Endothelial cell of umbilical vein (primary cell): ENCODE measurements around the gene MTFP1. TPM values are rescaled to one million over a fixed set of nuclear protein-coding genes. Genes with fewer than 3 reads are reported as not detected.

Source experiments
- BruUV-seq: library from RNA; stranded (reverse); fragments of 400-500 nt; replicated peaks from 2 replicates; lab custom pipeline; 2021; lab: Mats Ljungman, UMichigan
- CTCF ChIA-PET: fragments of 300-600, 350-600 bp; sonication (Branson Sonifier 250); formaldehyde crosslinking; loops from one replicate; lab custom pipeline; 2021; ENCODE audit warnings: antibody characterized with exemption, inconsistent platforms; lab: Charles Lee
- POLR2A ChIA-PET: fragments of 300-600, 350-600 bp; sonication (Branson Sonifier 250); formaldehyde crosslinking; loops from one replicate; lab custom pipeline; 2021; ENCODE audit warnings: antibody characterized with exemption, inconsistent platforms; lab: Charles Lee
- DNase-seq: peaks from one replicate; pipeline ENCODE4 v3.0.0-alpha.2; 2011; ENCODE audit warnings: low read depth, low spot score
- FAIRE-seq: peaks from 2 replicates; lab custom pipeline; 2011; peaks lifted over from hg19 to GRCh38; lab: Jason Lieb, UNC
- H2AFZ ChIP-seq: 2 replicates; pipeline ENCODE4 v1.6.0; 2012; ENCODE audit warnings: low read depth, low read length, control low read depth, inconsistent platforms
- H3K27ac ChIP-seq: 2 replicates; pipeline ENCODE4 v1.5.1; 2011; ENCODE audit warnings: low read depth, mild to moderate bottlenecking, control low read depth, low read length, moderate library complexity; ENCODE audit not compliant: insufficient read depth
- H3K27me3 ChIP-seq, 2 experiments: 2 replicates each; pipeline versions ENCODE4 v1.6.0 to v1.6.1; 2011; ENCODE audit warnings: low read length in 2 of 2, mixed read lengths in 1 of 2; ENCODE audit not compliant: control insufficient read depth in 2 of 2, insufficient read depth in 2 of 2
- H3K36me3 ChIP-seq, 2 experiments: 2 replicates in 1 of 2; 3 replicates in 1 of 2; pipeline ENCODE4 v1.5.1; 2011; ENCODE audit warnings: low read length in 2 of 2, mild to moderate bottlenecking in 1 of 2, moderate library complexity in 1 of 2; ENCODE audit not compliant: control insufficient read depth in 2 of 2, insufficient read depth in 2 of 2; ENCODE audit errors: extremely low read depth in 1 of 2
- H3K4me1 ChIP-seq: 3 replicates; pipeline ENCODE4 v1.5.1; 2011; ENCODE audit warnings: mild to moderate bottlenecking, low read length; ENCODE audit not compliant: control insufficient read depth, insufficient read depth; ENCODE audit errors: extremely low read depth
- H3K4me2 ChIP-seq: 2 replicates; pipeline ENCODE4 v1.6.1; 2011; ENCODE audit warnings: low read length, control low read depth, mixed read lengths; ENCODE audit not compliant: insufficient read depth
- H3K4me3 ChIP-seq, 3 experiments: fragments of 200-600 bp in 1 of 3; sonication (generic), shearing (Covaris generic) in 1 of 3; replicated peaks in 1 of 3; 2 replicates each; pipeline ENCODE4 v1.5.1; 2011 to 2016; ENCODE audit warnings: control low read depth in 3 of 3, low read length in 3 of 3, mild to moderate bottlenecking in 2 of 3, inconsistent platforms in 1 of 3, low read depth in 1 of 3, moderate library complexity in 1 of 3; ENCODE audit not compliant: insufficient read depth in 1 of 3
- H3K79me2 ChIP-seq: 2 replicates; pipeline ENCODE4 v1.6.0; 2012; ENCODE audit warnings: low read length, inconsistent platforms; ENCODE audit not compliant: control insufficient read depth, insufficient read depth
- H3K9ac ChIP-seq: replicated peaks from 2 replicates; pipeline ENCODE3; 2011; ENCODE audit warnings: low read length, control low read depth; ENCODE audit not compliant: insufficient read depth; ENCODE audit errors: extremely low read depth
- H3K9me1 ChIP-seq: replicated peaks from 3 replicates; pipeline ENCODE4 v1.6.0; 2011; ENCODE audit warnings: mild to moderate bottlenecking, low read length; ENCODE audit not compliant: control insufficient read depth, insufficient read depth; ENCODE audit errors: extremely low read depth
- H3K9me3 ChIP-seq: replicated peaks from 2 replicates; pipeline ENCODE4 v1.5.1; 2012; ENCODE audit warnings: low read length, inconsistent platforms; ENCODE audit not compliant: control insufficient read depth, insufficient read depth
- H4K20me1 ChIP-seq: replicated peaks from 2 replicates; pipeline ENCODE3; 2011; ENCODE audit warnings: mild to moderate bottlenecking, low read length; ENCODE audit not compliant: control insufficient read depth, insufficient read depth; ENCODE audit errors: extremely low read depth
- EZH2 ChIP-seq: IDR thresholded peaks from 2 replicates; pipeline ENCODE4 v1.6.1; 2012; ENCODE audit warnings: borderline replicate concordance, low read depth, mild to moderate bottlenecking, moderate library complexity, low read length, inconsistent platforms; ENCODE audit not compliant: severe bottlenecking
- FOS ChIP-seq: IDR thresholded peaks from 2 replicates; pipeline ENCODE4 v1.6.1; 2011; ENCODE audit warnings: mild to moderate bottlenecking, low read length, moderate library complexity, borderline replicate concordance; ENCODE audit not compliant: insufficient read depth
- GATA2 ChIP-seq: IDR thresholded peaks from 2 replicates; pipeline ENCODE4 v1.7.0; 2011; ENCODE audit warnings: low read depth, mild to moderate bottlenecking, moderate library complexity, mixed read lengths, low read length; ENCODE audit not compliant: insufficient read length, insufficient read depth
- JUN ChIP-seq: IDR thresholded peaks from 2 replicates; pipeline ENCODE4 v1.6.1; 2011; ENCODE audit warnings: borderline replicate concordance, low read depth; ENCODE audit not compliant: insufficient read length, insufficient read depth
- MYC ChIP-seq: IDR thresholded peaks from one replicate; pipeline ENCODE4 v1.6.1; 2011; ENCODE audit warnings: mild to moderate bottlenecking, low read depth, low read length
- POLR2A ChIP-seq: IDR thresholded peaks from 2 replicates; pipeline ENCODE4 v1.6.1; 2012; ENCODE audit warnings: low read depth, mild to moderate bottlenecking, control low read depth, low read length
- POLR2AphosphoS5 ChIP-seq: IDR thresholded peaks from 2 replicates; pipeline ENCODE4 v1.6.1; 2012; ENCODE audit warnings: low read depth, mild to moderate bottlenecking, control low read depth, low read length, moderate library complexity; ENCODE audit not compliant: insufficient read depth
- dilution Hi-C: fragments of 300-500 bp; cut with MboI; formaldehyde crosslinking; loops from one replicate; pipeline ENCODE4 v1.15.0; 2019; ENCODE audit warnings: low sequenced_read_pairs; ENCODE audit not compliant: extremely low pct_ligation_motif_present
- intact Hi-C: fragments of 100-400 bp; cut with micrococcal nuclease; formaldehyde crosslinking; loops from one replicate; pipeline ENCODE4 v1.10.0; 2022
- polyA plus RNA-seq, 4 experiments: library from polyadenylated mRNA; depleted of rRNA in 3 of 4; stranded (reverse) in 3 of 4; unstranded in 1 of 4; fragments of >200 nt; gene quantifications; 2 replicates each; pipeline versions ENCODE4 v1.2.1 to v1.2.3, GENCODE V29; 2011 to 2012; ENCODE audit warnings: missing spikeins in 1 of 4
- total RNA-seq: library from RNA; stranded (reverse); gene quantifications from 2 replicates; pipeline ENCODE4 v1.2.3, GENCODE V29; 2021
- TF ChIP-seq, protein P1 (sequence below): IDR thresholded peaks from 2 replicates; pipeline ENCODE4 v1.6.1; 2011; ENCODE audit not compliant: insufficient read depth, insufficient read length
- TF ChIP-seq, protein P2 (sequence below), 2 donors: IDR thresholded peaks; 1 replicate in 1 of 2; 2 replicates in 1 of 2; pipeline ENCODE4 v1.5.1; 2011; ENCODE audit warnings: low read length in 2 of 2, mild to moderate bottlenecking in 2 of 2, moderate library complexity in 2 of 2, control low read depth in 1 of 2, inconsistent platforms in 1 of 2, low read depth in 1 of 2; ENCODE audit not compliant: insufficient read depth in 1 of 2; ENCODE audit errors: extremely low read depth in 1 of 2

The MTFP1 gene
- total and polyA plus RNA-seq, 2 donors (not counting 3 experiments of a cell fraction or from before 2014, with no cell fraction given): 30.3 to 41.9 TPM

DNA sequence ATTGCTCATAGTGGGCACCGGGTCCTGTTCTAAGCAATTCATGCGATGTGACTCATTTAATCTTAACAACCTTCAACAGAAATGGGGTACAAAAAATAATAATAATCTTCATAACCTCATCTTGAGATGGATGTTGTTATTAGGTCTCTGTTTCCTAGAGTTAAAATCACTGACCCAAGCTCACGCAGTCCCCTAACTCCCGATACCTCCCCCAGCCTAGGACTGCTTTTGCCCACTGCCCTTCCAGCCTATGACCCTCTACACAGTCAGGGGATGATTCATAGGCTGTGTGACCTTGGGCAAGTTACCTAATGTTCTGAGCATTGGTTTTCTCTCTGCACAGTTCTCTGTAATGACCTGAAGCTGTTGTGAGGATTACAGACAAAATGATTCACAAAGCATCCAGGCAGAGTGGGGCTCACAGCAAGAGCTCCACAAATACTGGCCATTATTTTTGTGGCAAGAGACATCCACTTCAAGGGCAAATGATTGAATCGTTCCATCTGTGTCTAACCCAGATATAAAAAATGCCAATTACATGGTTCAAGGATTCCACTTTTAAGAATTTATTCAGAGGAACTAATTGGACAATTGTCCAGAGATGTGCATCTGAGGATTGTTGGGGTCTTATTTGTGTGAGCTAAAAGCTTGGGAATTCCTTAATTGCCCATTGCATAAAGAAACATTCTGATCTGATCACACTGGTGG lies 20.0 kb downstream of the MTFP1 start:
- Histone ChIP-seq H3K27me3 (no peaks in the 10 kb centered on the region), H4K20me1 (no peaks in the 10 kb centered on the region), H3K27ac (no peak overlapping the region), H3K9me1 (no peaks in the 10 kb centered on the region), H3K36me3 (no peaks in the 10 kb centered on the region), H3K9ac (no peak overlapping the region), H3K4me3 (no peak overlapping the region), H3K79me2 (no peaks in the 10 kb centered on the region), H3K9me3 (no peaks in the 10 kb centered on the region), H3K4me2 (peak overlapping the region; percentile 52), H2AFZ (peak overlapping the region; percentile 54), H3K4me1 (no peaks in the 10 kb centered on the region)
- FAIRE-seq (no peak), DNase-seq (no peak)
- dilution Hi-C loops (no loop called here), intact Hi-C loops (loop anchor here (1.0 kb wide), 3 partner anchors 40 to 310 kb away; no protein-coding TSS in a partner anchor)
- TF ChIP-seq MYC (no peak), POLR2A (no peak), GATA2 (no peak), POLR2AphosphoS5 (no peak), JUN (no peak), FOS (no peak), EZH2 (no peak)
- TF ChIP-seq, protein P1, sequence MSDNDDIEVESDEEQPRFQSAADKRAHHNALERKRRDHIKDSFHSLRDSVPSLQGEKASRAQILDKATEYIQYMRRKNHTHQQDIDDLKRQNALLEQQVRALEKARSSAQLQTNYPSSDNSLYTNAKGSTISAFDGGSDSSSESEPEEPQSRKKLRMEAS: no peak
- TF ChIP-seq, protein P2, sequence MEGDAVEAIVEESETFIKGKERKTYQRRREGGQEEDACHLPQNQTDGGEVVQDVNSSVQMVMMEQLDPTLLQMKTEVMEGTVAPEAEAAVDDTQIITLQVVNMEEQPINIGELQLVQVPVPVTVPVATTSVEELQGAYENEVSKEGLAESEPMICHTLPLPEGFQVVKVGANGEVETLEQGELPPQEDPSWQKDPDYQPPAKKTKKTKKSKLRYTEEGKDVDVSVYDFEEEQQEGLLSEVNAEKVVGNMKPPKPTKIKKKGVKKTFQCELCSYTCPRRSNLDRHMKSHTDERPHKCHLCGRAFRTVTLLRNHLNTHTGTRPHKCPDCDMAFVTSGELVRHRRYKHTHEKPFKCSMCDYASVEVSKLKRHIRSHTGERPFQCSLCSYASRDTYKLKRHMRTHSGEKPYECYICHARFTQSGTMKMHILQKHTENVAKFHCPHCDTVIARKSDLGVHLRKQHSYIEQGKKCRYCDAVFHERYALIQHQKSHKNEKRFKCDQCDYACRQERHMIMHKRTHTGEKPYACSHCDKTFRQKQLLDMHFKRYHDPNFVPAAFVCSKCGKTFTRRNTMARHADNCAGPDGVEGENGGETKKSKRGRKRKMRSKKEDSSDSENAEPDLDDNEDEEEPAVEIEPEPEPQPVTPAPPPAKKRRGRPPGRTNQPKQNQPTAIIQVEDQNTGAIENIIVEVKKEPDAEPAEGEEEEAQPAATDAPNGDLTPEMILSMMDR (IDR thresholded peaks at IDR 0.05; ENCODE audit: extremely low read depth in 1 of 2, insufficient read depth in 1 of 2, low read depth in 1 of 2, low read length in 2 of 2): no peak
- no TSS peak for BruUV-seq
- POLR2A ChIA-PET: interaction anchor here (1.0 kb wide), 1 partner anchor 21 kb away, joined by 4 read pairs; no protein-coding TSS in a partner anchor
- CTCF ChIA-PET: interaction anchor here (0.9 to 4.3 kb wide), 10 partner anchors 18 to 639 kb away, joined by 3 to 40 read pairs (median 6); partner anchors contain the start of genes MTFP1 and RNF215
